Non-pigmented ciliary epithelial cell (primary cell): ENCODE data around the gene MIGA1.
"Not testable (repeated sequence)": the region's sequence is repeated elsewhere in the genome, so short reads cannot be mapped to it uniquely, and the experiment has no call there.

Experiments
- DNase-seq: peaks from one replicate; pipeline ENCODE4 v3.0.0-alpha.2; 2010; ENCODE audit warnings: low read depth

The MIGA1 gene

DNA sequence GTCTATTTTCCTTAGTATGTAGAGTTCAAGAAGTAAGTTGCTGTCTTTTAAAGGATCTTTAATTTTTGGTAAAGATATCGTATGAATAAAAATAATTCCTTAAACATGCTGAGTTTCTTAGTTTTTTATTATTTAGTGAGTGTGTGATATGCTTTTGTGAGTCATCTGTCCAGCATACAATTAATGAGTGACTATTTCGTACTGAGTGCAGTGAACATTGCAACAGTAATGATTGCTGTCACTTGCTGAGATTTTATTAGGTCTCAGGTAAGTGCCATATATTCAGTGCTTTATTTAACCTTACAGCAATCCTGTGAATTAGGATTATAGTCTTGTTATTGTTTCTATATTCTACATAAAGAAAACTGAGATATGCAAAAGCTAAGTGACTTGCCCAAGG lies 22.6 kb downstream of the MIGA1 start:
- no peak for DNase-seq

DNA sequence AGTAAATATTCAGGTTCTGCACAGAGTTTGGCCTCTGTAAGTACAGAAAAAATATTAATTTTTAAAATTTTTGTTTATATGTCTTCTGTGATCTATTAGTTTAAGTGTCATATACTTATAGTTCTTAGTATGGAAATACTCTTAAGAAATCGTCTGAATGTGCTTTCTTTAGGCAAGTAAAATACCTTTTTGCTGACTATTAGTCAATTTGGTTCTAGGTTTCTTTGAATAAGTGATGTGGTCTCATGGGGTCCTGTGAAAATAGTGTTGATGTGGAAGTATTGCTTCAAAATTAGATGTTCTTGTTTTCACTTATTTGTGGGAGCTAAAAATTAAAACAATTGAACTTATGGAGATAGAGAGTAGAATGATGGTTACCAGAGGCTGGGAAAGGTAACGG lies 23.9 kb downstream of the MIGA1 start:
- no peak for DNase-seq

DNA sequence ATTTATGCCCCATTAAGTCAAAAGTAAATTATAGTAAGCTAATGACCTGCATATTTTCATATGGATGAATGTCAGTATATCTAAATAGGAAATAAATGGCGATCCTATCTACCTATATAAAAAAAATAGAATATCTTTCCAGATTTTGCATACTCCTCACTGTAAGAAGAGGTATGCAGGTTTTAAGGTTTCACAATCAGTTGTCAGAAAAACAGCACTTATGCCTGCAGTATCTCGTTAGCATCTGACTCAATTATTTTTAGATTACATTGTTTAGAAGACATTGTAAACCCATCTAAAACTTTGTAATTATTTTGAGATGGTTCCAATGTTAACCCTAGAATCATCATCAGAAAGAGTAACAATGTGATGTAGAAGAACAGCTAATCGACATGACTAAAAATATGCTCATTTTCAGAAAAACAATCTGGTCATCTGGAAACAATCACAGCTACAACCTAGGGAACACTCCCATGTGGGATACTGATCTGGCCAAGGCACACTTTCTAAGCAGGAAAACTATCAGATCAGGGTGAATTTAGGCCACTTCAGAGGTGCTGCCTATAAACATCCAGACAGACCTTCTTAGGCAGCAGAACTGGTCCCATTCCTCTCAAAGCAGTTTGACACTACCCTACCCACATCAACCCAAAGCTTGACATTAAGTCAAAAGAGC lies 30.5 kb downstream of the MIGA1 start:
- not testable (repeated sequence) for DNase-seq

DNA sequence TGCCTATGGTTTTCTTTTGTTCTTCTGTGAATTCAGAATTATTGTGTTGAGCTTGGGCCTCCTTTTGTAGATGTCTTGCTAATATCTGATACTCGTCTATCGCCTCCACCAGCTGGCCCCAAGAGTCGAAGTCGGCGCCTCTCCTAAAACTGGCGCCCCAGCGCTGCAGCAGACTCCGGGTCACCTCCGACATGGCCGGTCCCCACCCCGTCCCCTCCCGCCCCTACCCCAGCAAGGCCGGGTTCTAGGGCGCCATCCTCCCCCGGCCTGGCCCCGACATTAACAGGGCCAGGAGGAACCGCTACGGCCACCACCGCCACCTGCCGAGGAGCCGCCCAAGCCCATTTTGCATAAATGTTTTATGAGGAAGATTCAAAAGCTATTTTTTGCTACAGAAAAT lies 32.1 kb downstream of the MIGA1 start:
- not testable (repeated sequence) for DNase-seq

DNA sequence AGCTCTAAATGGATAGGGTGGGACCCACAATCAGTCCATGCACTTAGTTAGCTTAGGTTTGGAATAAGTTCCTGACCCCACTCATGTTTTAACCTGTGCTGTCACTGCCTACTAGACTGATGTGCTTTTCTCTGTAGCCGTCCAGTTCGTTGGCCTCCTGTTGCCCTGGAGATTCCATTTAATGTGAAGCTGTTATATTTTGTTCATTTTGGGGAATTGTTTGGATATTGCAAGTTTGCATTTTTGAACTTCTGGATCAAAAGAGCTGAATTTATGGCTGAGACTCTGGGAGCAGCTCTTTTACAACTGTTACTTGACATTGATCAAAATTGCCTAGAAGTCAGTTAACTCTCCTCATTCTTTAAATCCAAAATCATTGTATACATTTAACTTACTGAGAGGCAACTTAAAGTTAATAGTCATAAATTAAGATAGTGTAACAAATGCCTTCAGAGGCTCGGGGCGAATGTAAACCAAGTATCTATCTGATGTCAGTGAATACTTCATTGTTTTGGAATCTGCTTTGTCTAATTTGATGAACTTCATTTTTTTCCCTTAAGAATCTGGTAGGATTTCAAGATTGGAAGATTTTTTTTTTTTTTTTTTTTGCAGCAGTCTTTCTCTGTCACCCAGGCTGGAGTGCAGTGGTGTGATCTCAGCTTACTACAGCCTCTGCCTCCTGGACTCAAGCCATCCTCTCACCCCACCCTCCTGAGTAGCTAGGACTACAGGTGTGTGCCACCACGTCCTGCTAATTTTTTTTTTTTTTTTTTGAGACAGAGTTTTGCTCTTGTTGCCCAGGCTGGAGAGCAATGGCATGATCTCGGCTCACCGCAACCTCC lies 38.1 kb downstream of the MIGA1 start:
- no peak for DNase-seq

DNA sequence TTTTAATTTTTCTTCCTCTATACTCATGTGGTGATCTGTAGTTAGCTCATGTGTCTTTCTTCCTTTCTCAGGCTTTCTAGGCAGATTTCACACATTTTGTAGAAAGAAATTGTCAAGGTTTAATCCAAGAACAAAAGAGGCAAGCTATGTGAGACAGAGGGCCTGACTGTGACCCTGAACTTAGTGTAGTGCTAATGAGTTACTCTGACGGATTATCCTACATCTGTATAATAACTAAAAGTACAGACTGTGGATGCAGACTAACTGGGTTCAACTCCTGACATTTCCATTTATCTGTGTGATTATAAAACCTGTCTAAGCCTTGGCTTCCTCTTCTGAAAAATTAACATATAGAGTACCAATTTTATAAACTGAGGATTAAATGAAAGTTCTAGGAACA lies 40.7 kb downstream of the MIGA1 start:
- DNase-seq: no peak

DNA sequence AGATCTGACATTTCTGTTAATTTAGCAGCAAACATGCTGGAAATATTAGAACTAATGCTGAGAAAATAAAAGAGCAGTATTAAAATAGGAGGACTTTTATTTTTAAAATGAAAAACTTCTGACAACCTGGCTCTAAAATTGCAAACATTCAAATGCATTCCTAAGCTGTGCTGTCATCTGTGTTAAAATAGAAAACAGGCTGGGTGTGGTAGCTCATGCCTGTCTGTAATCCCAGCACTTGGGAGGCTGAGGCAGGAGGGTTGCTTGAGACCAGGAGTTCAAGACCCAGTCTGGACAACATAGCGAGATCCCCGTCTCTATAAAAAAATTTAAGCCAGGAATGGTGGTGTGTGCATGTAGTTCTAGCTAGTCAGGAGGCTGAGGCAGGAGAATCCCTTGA lies 44.6 kb downstream of the MIGA1 start:
- peak; percentile 50 for DNase-seq

DNA sequence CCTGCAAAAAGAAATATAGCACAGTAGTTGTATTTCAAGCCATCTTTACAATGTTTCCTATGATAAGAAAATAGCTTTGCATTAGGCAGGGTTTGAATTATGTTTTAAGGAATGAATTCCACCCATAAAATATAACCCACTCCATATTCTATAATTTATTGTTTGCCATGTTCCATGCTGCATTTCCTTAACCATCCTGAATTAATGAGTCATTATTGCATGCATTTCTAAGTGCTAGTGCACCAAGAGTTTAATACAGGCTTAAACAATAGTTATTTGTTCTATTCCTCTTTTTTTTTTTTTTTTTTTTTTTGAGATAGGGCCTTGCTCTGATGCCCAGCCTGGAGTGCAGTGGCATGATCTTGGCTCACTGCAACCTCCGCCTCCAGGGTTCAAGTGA lies 45.2 kb downstream of the MIGA1 start:
- DNase-seq: no peak

DNA sequence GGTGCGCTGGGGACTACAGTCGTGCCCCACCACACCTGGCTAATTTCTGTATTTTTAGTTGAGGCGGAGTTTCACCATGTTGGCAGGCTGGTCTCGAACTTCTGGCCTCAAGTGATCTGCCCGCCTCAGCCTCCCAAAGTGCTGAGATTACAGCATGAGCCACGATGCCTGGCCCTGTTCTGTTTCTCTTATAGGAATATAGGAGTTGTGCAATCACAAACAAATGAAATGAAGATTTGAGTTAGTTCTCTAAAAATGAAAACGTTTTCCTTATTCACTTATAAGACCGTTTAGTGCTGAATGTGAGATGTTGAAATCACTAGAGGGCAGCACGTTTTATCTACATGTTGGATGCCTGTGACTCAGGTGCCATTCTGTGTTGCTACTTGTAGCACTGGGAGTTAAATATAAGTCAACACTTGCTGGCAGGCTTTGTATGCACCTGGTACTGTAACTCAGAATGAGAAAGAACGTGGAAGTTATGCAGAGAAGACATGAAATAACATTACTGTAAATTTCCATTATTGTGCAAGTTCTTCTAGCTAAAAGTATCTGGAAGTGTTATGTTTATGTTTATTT lies 45.8 kb downstream of the MIGA1 start:
- DNase-seq: peak; percentile 65

DNA sequence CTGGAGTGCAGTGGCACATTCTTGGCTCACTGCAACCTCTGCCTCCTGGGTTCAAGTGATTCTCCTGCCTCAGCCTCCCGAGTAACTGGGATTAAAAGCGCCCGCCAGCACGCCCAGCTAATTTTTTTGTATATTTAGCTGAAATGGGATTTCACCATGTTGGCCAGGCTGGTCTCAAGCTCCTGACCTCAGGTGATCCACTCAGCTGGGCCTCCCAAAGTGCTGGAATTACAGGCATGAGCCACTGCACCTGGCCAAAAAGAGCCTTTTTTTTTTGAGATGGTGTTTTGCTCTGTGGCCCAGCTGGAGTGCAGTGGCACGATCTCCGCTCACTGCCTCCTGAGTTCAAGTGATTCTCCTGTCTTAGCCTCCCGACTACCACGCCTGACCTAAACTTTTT lies 47.4 kb downstream of the MIGA1 start:
- DNase-seq: not testable (repeated sequence)

DNA sequence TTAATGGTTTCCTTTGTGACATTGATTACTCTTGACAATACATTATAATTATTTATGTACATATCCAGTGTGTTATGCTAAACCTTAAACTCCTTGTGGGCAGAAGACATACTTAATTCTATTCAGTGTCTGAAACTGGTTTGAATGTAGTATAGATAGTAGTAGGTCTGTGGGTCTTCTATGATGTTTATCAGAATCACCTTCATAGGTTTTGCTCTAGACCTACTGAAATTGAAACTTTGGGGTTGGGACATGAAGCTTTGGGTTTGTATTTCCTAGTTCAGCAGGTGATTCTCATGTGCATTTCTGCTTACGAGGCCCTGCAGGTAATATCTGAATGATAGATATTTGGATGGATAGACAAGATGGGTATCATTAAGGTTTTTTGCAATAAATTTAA lies 48.6 kb downstream of the MIGA1 start:
- DNase-seq: no peak

DNA sequence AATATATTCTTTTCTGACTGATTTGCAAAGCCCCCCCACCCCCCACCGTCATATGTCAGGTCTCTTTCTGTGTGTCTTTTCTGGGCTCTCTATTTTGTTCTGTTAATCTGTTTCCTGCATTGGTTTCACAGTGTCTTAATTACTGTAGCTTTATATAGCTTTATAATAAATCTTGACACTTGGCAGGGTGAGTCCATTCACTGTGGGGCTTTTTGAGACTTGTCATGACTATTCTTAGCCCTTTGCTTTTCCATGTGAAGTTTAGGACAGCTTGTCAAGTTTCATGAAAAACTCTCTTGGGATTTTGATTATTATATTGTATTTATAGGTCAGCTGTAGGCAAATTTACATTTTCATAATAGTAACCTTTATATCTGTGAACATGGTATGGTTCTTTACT lies 50.4 kb downstream of the MIGA1 start:
- no peak for DNase-seq

DNA sequence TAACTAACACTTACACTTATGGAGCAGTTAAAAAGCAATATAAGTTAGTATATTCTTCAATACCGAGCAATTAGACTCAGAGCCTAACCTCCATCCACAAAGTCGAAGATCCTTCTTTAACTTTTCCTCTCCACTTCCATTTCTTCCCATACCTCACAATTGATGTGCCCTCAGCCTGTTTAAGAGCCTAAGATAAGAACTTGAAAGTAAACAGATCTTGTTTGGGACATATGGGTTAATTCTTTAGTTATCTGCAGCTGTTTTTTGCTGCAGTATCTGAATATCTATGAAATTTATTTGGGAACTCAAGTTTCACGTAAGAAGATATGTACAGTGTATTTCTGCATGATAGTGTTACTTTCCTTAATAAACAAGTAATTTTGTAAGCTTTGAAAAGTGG lies 51.5 kb downstream of the MIGA1 start:
- DNase-seq: no peak

DNA sequence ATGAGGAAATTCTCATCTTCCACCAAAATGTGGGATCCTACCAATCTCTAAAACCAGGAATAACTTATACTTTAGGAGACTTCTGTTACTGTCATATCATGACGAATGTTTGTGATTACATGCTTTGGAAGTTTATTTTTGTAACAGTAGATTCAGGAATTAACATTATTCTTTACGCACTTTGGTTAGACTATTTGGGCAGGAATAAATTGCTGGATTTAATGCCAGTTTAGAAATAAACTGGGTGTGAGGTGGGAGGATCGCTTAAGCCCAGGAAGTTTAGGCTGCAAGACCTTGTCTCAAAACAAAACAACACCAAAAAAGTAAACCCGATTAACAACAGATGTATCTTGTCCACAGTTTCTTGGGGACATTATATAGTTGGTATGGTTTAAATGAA lies 52.1 kb downstream of the MIGA1 start:
- DNase-seq: no peak

DNA sequence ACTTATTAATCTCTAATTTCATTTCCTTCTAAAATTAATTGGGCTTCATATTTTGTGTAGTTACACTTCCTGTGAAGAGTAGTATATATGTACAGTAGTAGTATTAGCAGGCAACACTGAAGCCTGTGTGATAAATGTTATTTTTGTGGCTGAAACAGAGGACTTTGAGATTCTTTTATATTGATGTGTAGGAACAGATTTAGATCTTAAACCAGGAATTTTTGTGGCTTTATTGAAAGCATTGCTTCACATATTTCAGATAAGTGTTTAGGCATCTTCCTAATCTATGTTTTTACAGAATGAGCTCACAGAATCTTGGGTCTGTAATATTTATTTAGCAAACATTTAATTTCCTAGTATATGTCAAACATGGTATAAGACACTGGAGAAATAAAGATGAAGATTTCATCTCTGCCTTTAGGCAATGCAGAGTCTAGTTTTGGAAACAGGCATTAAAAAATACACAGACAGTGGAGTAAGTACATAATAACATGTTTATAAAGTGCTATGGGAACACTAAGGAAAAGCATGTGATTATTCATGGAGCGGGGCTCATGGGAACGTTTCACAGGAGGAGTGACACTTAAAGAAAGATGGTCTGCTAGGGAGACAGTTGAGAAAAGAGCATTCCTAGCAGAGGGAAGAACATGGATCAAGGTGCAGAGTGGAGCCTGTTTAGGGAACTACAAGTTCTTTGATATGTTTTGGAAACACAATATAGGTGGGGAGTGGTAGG lies 52.7 kb downstream of the MIGA1 start:
- DNase-seq: peak; percentile 71

DNA sequence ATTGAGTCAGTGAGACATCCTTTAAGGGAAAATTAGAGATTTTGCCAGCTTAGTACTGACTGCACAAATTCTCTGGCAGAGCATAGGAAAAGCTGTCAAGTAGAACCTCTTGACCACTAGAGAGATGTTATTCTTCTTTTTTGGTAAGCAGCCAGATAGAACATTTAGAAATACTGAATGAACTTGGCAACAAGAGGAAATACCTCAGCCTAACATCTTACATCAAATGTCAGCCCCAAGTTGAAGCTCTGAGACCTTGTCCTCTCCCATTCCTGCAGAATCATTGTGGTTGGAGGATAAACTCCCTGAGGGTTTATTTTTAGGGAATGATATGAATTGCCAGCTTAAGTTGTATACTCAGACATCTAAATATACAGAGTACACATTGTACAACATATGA lies 53.5 kb downstream of the MIGA1 start:
- DNase-seq: peak; percentile 96

DNA sequence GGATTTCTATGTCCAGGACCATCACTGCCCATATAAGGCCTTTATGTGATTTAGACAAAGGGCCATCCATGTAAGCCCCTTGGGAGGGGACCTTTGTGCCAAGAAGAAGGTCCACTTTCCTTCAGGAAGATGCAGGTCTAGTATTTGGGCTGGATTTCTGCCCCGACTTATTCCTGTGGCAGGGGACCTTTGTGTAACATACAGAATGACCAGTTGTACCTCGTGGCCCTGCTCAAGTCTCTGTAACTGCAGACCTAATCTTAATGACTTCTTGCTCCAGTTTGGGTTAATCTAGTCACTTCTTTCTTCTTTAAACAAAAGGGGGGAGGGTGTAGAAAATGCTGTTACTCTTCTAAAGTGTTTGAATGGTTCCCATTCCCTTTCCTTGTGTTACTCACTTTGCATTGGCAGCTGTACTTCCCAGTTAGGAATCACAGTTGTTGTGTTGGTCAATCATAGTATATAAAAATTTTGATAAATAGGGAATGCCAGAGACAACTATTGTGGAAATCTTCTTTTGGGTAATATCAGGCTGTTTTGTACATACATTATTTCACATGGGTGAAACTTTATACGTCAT lies 54.2 kb downstream of the MIGA1 start:
- no peak for DNase-seq

DNA sequence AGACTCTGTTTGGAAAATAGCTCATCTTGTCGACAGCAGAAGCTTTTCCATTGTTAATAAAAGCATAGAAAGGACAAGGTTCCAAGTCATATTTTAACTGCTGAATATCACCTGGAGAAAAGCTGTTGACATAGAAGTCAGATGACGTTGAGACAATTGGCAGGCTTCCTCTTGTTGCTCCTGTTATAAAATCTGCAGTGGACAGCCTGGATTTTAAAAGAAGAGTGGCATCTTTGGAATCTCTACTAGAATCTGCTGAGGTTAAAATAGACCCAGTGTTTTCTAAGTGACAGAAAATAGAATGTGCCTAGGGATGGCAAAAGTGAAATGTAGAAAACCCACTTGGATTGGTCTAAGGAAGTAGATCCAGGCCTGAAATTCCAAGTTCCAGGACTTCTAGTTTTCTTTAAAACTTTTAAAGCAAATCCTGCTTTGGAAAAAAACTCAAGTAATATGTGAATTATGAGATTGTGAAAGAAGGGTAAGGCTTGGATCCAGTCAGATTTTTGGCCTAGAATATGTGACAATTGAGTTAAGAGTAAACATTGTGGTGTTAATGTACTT lies 55.4 kb downstream of the MIGA1 start:
- peak; percentile 28 for DNase-seq

DNA sequence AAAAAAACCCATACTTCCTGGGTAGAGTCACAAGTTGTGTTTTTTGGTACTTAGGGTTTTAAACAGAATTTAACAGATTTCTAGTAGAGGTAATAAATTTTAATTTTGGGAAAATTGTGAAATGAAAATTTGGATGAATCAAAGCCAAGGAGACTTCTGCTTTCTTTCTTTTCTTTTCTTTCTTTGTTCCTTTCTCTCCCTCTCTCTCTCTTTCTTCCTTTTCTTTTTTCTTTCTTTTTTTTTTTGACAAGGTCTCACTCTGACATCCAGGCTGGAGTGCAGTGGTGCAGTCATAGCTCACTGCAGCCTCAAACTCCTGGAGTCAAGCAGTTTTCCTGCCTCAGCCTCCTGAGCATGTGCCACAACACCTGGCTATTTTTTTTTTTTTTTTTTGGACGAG lies 62.1 kb downstream of the MIGA1 start:
- no peak for DNase-seq

DNA sequence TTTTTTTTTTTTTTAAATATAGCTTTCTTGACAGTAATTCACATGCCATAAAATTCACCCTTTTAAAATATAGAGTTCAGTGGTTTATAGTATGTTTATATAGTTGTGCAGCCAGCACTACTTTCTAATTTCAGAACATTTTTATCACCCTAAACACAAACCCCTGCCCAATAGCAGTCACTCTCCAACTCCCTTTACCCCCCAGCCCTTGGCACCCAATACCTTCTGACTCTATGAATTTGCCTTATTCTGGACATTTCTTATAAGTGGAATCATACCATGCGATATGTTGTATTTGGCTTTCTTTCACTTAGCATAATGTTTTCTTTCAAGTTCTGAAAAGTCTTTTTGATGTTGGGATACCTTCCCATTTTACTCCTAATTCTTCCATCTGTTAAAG lies 66.5 kb downstream of the MIGA1 start:
- DNase-seq: no peak

DNA sequence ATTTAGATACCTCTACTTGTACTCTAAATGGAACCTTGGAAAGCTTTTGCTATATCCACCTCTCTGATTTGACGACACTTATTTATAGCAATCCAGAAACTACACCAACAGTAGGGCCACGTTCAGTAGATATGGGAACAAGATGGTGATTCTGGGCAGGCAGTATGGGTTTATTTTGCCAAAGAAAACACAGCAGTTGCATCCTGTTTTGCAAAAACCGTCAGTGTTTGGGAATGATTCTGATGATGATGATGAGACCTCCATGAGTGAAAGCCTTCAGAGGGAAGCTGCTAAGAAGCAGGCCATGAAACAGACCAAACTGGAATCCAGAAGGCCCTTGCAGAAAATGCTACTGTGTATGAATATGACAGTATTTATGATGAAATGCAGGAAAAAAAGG lies 67.5 kb downstream of the MIGA1 start:
- no peak for DNase-seq

DNA sequence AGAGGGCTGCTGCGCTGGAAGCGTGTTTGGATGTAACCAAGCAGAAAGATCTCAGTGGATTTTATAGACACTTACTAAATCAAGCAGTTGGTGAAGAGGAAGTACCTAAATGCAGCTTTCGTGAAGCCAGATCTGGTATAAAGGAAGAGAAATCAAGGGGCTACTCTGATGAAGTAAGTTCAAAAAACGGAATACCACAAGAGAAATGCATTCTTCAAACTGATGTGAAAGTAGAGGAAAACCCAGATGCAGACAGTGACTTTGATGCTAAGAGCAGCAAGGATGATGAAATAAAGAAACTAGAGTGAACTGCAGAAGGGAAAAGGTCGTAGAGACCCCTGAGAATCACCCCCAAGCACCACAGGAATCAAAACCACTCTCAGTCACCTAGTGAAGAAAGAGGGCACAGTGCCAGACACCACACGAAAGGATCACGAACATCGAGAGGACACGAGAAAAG lies 68.2 kb downstream of the MIGA1 start:
- no peak for DNase-seq
